Measurements from ENCODE around the gene LRRC74B. TPM values are rescaled to one million over a fixed set of nuclear protein-coding genes. Genes with fewer than 3 reads are reported as not detected.
A peak's percentile ranks its signal among the peaks of the same experiment; 100 is the strongest.

Gene LRRC74B, protein sequence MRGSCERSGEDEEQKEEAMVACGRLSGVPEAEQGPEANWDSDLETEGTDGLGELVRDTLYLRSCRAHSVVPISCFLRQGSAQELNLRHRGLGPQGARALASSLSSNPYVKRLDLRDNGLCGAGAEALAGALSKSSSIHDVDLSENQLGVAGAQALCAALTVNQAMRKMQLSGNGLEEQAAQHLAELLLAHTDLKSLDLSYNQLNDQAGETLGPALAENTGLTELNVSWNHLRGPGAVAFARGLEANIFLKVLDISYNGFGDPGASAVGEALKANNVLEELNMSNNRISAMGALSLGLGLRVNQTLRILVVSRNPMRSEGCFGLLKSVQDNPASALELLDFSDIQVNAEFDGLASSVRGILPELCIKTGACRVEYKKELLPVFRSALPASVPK
- total RNA-seq = not detected

DNA sequence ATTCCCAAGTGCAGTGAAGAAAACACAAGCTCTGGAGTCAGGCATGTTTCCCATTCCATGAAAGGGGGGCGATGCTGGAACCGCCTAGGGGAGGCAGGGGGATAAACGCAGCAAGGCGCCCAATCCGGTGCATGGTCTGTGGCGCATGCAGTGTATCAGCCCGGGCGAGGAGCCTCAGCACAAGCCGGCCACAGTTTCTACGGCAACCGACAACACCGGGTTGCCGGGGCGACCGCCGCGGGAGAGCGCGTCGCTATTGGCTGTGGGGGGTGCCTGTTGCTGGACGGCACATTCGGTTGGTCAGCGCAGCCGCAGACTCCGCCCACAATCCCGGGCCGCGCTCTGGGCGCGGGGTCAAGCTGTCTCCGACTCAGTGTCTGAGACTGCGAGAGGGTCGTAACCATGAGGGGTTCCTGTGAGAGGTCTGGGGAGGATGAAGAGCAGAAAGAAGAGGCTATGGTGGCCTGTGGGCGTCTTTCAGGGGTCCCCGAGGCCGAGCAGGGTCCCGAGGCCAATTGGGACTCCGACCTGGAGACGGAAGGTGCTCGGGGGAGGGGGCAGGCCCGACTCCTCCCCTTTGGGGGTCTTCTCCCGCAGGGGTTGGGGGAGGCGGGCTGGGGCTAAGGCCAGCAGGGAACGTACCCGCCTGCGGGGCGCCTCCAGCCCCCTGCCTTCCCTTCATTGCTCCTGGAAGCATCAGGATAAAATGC lies at the start of gene LRRC74B:
Gene LRRC74B (plus strand): TSS at position 362 of the 710 bp plus-strand sequence. CDS start 41 bp downstream, at position 403.
- Mint-ChIP-seq H3K4me3 (no peak within 1 kb of the TSS), H3K36me3 (no peaks in the 10 kb centered on the region), H3K9me3 (ENCODE audit: low read depth) (no peaks in the 10 kb centered on the region), H3K27me3 (peaks cover 34% of the 10 kb centered on the region), H3K27ac (peak within 1 kb of the TSS; percentile 10), H3K4me1 (peaks cover 22% of the 10 kb centered on the region)
- ATAC-seq = peak; percentile 93
- peak; percentile 84 for DNase-seq
- CTCF ChIA-PET = interaction anchor here (1.0 kb wide), 1 partner anchor 25 kb away, joined by 4 read pairs; no protein-coding TSS in a partner anchor

DNA sequence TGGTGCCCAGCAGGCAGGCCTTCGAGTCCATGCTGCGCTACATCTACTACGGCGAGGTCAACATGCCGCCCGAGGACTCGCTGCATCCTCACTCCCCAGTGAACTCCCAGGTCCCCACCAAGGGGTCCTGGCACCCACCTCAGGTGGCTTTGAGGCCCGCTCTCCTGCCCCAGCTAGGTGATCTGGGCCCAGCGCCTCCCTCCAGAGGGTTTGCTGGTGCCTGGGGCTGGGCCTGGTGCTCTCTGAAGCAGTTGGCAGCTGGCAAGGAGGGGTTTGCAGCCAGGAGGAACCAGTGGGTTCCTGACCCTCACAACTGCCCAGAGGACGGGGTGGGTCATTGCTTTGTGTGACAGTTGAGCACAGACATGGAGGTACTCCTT lies 49.7 kb upstream of the LRRC74B start:
- ATAC-seq (no peak), DNase-seq (no peak)
- peaks cover 8% of the 10 kb centered on the region for H3K4me1 Mint-ChIP-seq
- no peaks in the 10 kb centered on the region for H3K9me3 Mint-ChIP-seq (ENCODE audit: low read depth)
- CTCF ChIA-PET = no interaction called here
- no peak overlapping the region for H3K27ac Mint-ChIP-seq
- no peaks in the 10 kb centered on the region for H3K27me3 Mint-ChIP-seq
- no peaks in the 10 kb centered on the region for H3K36me3 Mint-ChIP-seq
- no peak overlapping the region for H3K4me3 Mint-ChIP-seq

DNA sequence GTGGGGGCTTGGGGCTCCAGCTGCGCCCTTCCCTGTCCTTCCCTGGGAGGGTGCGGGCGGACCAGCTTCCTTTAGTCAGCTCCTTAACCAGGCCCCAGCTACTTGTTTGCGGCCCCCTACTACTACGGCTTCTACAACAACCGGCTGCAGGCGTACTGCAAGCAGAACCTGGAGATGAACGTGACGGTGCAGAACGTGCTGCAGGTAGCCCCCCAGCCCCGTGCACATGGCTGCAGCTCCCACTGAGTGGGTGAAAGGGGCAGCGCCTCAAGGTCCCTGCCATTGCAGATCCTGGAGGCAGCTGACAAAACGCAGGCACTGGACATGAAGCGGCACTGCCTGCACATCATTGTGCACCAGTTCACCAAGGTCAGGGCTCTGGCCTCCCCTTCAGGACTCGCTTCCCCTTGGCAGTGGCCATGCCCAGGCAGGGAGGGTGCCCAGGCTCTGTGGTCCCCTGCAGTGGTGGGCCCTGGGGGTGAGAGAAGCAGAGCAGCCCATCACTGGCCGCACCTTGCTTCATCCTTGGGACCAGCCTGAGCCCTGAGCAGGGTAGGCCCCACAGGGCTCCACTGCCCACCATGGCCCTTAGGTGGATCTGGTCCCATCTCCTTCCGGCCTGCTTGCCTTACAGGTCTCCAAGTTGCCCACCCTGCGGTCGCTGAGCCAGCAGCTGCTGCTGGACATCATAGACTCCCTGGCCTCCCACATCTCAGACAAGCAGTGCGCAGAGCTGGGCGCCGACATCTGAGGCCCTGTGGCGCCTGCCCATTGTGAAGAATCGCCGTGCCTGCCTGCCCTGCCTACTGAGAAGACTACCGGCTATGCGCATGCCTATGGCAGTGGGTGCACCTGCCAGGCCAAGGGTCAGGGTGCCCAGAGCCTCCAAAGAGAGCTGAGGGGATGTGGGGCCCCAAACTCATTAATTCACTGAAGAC lies 48.9 kb upstream of the LRRC74B start:
- CTCF ChIA-PET = no interaction called here
- H3K27me3 Mint-ChIP-seq = no peaks in the 10 kb centered on the region
- H3K9me3 Mint-ChIP-seq (ENCODE audit: low read depth) = no peaks in the 10 kb centered on the region
- H3K27ac Mint-ChIP-seq = no peak overlapping the region
- DNase-seq (no peak), ATAC-seq (no peak)
- peaks cover 15% of the 10 kb centered on the region for H3K4me1 Mint-ChIP-seq
- H3K4me3 Mint-ChIP-seq = no peak overlapping the region
- H3K36me3 Mint-ChIP-seq = peaks cover 2% of the 10 kb centered on the region

DNA sequence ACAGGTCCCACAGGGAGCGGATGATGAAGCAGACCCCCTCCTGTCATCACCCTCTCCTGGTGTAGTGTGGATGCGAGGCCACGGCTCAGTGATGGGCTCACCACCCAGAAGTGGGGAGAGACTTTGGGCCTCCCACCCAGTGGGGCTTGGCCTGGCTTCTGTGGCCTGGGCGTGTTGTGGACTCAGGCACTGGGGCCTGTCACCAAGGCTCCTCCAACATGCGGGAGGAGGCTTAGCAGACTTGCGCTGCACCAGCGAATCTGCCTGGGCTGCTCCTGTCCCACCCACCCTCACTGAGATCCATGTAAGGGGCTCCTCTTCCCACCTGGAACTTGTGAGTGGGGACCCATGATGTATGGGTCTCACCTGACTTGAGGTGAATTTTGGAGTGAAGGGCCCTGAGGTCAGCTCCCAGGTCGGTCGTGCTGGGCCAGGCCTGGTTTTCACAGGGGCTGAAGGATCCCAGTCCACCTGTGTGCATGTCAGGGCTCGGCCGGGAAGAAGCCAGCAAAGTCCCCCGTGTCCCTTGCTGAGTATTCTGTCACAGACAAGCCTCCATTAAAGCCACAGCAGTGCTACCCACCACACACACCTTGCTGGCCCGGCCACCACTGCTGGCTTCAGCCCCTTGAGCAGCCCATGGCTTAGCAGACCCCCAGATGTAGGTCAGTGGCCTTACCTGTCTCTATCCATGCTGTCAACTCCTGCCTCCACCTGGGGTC lies 48.0 kb upstream of the LRRC74B start:
- DNase-seq (no peak), ATAC-seq (no peak)
- Mint-ChIP-seq H3K27me3 (no peaks in the 10 kb centered on the region), H3K4me3 (no peak overlapping the region), H3K9me3 (ENCODE audit: low read depth) (no peaks in the 10 kb centered on the region), H3K36me3 (peaks cover 2% of the 10 kb centered on the region), H3K4me1 (peaks cover 15% of the 10 kb centered on the region), H3K27ac (no peak overlapping the region)
- CTCF ChIA-PET = no interaction called here

DNA sequence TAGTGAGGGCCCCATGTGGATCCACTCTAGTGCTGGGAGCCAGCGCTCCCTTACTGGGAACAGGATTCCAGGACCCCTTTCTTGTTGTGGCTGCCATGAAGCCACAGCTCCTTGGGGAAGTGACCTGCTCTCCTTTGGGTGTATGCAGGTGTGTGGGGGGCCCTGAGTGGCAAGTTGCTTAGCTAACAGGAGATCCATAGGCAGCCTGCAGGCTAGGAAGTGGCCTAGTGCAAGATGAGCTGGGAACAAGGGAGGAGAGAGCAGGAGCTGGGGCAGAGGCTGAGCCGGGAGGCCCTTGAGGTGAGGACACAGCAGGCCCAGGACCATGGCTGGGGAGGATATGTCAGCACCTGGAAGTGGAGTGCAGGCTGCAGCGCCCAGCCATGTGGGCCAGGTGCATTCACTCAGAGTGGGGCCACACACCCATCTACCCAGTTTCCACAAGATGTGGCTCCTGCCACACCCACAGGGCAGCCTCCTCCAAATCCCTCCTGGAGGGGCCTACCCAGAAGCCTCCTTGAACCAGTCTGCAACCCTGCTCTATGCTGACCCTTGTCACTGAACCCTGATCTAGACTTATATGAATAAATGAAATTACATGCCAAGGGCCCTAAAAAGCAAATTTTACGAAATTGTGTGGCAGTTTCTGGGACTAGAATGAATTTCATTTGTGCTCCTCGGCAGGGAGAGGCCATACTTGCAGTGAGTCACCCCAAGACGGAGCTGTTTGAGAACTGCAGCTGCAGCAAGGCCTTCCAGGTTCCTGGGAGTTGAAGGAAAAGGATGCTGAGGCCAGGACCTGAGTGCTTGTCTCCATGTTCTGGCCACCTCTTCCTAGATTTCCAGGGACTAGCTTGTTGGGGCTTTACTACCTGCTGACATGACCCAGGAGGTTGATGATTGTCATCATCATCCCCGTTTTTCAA lies 47.1 kb upstream of the LRRC74B start:
- CTCF ChIA-PET = interaction anchor here (1.1 kb wide), 1 partner anchor 13 kb away, joined by 4 read pairs; no protein-coding TSS in a partner anchor
- peak overlapping the region; percentile 62 for H3K27ac Mint-ChIP-seq
- ATAC-seq = no peak

DNA sequence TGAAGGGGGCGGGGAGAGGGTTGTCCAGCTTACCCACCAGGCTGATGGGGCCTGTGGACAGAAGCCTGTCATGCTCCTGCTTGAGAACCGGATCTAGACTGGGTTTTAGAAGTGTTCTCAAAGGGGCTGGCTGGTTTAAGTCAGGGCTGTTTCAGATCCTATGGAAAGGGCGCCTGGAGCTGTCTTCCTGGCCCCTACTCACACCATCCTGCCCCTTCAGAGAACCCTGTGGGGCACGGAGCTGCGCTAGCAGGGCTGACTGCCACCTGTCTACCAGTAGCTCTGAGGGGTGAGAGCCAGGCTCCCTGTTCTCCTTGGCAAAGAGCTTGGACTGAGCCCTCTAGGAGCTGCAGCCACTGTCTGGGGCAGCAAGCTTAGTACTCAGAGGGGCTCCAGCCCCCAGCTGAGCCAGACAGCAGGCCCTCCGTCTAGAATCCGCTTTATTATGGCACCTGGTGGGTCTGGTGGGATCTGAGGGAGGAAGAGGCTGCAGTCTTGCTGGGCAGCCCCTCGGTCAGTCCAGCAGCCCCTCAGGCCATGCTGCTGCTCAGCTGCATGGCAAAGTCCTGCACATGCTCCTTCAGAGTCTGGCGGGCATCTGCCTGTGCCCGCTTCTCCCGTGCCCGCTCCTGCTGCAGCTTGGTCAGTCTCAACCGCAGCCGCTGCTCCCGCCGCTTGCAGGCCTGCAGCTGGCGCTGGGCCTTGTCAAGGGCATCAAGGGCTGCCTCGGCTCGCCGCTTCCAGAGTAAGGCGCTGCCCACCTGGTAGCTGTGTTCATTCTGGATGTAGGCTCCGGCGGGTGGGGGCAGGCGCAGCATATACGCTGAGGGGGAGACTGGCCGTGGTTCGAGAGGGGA lies 46.2 kb upstream of the LRRC74B start:
- DNase-seq (no peak), ATAC-seq (no peak)
- no peaks in the 10 kb centered on the region for H3K9me3 Mint-ChIP-seq (ENCODE audit: low read depth)
- CTCF ChIA-PET = interaction anchor here (1.1 kb wide), 2 partner anchors 14 to 196 kb away, joined by 4 read pairs; no protein-coding TSS in a partner anchor
- no peak overlapping the region for H3K4me3 Mint-ChIP-seq
- H3K27ac Mint-ChIP-seq = peak overlapping the region; percentile 32
- no peaks in the 10 kb centered on the region for H3K27me3 Mint-ChIP-seq
- H3K4me1 Mint-ChIP-seq = peaks cover 28% of the 10 kb centered on the region
- peaks cover 2% of the 10 kb centered on the region for H3K36me3 Mint-ChIP-seq

More for the DNA sequence above, 47.1 kb upstream of the LRRC74B start:
- Mint-ChIP-seq H3K4me3 (no peak overlapping the region), H3K27me3 (no peaks in the 10 kb centered on the region), H3K9me3 (ENCODE audit: low read depth) (no peaks in the 10 kb centered on the region), H3K4me1 (peaks cover 24% of the 10 kb centered on the region), H3K36me3 (peaks cover 2% of the 10 kb centered on the region)
- no peak for DNase-seq

DNA sequence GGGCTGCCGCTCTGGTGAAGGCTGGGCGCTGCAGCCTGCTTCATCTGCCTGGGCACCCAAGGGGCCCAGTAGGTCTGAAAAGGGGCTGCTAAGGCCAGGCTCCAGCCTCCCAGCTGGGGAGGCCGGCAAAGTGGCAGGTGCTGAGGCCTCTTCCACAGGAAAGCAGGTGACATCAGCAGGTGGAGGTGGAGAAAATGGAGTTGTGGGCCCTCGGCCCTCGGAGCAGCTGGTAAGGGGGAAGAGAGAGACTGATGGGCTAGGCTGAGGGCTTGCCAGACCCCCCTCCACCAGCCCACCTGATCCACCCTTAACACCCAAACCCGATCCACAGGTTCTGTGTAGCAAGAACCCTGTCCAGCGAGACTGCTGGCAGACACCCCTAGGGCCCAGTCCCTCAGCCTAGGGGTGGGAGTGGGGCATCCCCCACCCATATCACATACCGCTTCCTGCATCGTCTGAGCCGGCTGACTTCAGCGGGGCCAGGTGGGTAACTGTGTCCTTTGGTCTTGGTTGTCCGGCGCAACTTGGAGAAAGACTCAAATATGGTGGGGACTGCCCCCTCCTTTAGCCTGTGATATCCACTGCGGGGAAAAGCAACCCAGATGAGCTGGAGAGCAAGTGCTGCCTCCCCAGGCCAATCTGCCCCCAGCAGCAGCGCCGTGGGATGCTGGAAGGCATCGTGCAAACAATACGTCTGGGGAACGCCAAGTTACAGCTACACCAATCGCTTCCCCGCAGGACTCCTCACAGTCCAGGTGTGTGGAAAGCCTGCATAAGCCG lies 45.3 kb upstream of the LRRC74B start:
- no peaks in the 10 kb centered on the region for H3K27me3 Mint-ChIP-seq
- H3K4me3 Mint-ChIP-seq = peak overlapping the region; percentile 96
- no peaks in the 10 kb centered on the region for H3K9me3 Mint-ChIP-seq (ENCODE audit: low read depth)
- CTCF ChIA-PET = interaction anchor here (0.7 to 1.1 kb wide), 5 partner anchors 9 to 197 kb away, joined by 3 to 5 read pairs (median 4); partner anchors contain the start of gene LZTR1
- peaks cover 28% of the 10 kb centered on the region for H3K4me1 Mint-ChIP-seq
- peaks cover 2% of the 10 kb centered on the region for H3K36me3 Mint-ChIP-seq
- H3K27ac Mint-ChIP-seq = peak overlapping the region; percentile 97
- ATAC-seq (no peak), DNase-seq (no peak)

DNA sequence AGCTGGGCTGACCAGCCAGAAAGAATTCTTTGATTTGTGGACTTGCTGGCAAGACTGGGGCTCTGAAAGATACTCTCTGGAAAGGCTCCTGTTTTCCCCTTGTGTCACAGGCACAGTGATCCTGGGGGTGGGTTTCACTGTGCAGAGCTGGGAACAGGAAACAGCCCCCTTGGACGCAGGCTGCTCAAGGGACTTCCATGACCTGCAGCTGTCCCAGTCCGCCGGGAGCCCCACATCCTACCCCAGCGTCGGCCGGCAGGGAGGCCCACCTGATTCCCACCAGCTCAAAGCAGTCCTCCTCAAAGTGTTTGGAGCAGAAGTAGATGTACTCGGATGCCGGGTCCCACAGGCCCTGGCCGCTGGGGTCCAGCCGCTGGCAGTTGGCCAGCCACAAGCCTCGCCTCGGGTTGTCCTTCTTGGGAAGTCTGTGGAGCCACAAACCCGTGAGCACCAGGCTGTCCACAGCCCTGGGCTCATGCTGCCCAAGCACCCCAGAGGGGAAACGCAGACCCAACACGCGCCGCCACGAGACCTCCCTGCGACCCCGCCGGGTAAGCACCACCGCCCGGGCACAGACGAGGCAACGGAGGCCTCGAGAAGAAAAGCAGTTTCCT lies 44.7 kb upstream of the LRRC74B start:
- Mint-ChIP-seq H3K4me3 (peak overlapping the region; percentile 96), H3K27me3 (no peaks in the 10 kb centered on the region), H3K36me3 (peaks cover 2% of the 10 kb centered on the region), H3K9me3 (ENCODE audit: low read depth) (no peaks in the 10 kb centered on the region), H3K27ac (peak overlapping the region; percentile 97), H3K4me1 (peaks cover 28% of the 10 kb centered on the region)
- ATAC-seq (no peak), DNase-seq (peak; percentile 51)
- CTCF ChIA-PET = interaction anchor here (0.7 to 1.1 kb wide), 5 partner anchors 8 to 197 kb away, joined by 3 to 5 read pairs (median 4); partner anchors contain the start of gene LZTR1

DNA sequence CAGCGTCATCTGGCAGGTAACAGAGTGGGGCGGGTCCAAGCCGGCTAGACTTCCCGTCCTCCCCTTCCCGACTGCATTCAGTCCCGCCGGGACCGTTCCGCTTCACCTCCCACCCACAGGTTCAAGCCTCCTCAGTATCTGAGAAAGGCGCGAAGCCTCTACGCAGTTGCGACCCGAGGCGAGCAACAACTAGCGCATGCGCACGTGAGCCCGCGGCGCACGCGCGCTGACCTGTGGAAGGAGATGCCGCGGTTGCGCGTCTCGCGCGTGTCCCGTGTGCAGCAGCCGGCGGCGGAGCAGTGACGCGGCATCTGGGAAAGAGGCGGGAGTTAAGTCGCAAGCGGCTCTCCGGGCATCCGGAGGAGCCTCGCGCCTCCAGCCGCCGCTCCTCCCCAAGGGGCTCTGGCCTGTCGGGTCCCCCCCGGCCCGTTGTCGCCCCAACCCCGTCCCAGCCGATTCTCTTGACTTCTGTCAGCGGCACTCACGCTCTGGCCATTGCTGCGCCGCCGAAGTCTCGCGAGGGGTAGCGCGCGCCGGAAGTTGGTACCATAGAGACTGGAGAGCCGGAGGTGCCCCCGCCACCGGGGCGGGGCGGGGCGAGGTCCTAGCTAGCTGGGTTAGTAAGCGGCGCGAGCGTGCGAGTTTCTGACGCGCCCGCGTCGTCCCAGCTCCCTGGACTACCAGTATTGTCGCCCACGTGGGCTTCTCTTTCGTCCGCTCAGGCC lies 44.0 kb upstream of the LRRC74B start, which contains the start of gene THAP7:
Gene THAP7 (minus strand): TSS at position 518 of the 725 bp plus-strand sequence. CDS start 207 bp downstream, at position 311.
- CTCF ChIA-PET = interaction anchor here (1.1 to 3.3 kb wide), 6 partner anchors 11 to 101 kb away, joined by 3 to 22 read pairs (median 4); partner anchors contain the start of gene LZTR1
- ATAC-seq (peak; percentile 94), DNase-seq (peak; percentile 98)
- Mint-ChIP-seq H3K27me3 (no peaks in the 10 kb centered on the region), H3K27ac (peak within 1 kb of the TSS; percentile 97), H3K4me3 (peak within 1 kb of the TSS; percentile 96), H3K4me1 (peaks cover 28% of the 10 kb centered on the region), H3K9me3 (ENCODE audit: low read depth) (no peaks in the 10 kb centered on the region), H3K36me3 (peaks cover 2% of the 10 kb centered on the region)

Measured in activated CD8-positive, alpha-beta memory T cell treated with anti-CD3 and anti-CD28 coated beads, Interleukin-2, amount 10 ng/mL, durations not matched to agents 7 days and 5 days (primary cell).